Measurements from ENCODE around the gene ARID1A.

DNA sequence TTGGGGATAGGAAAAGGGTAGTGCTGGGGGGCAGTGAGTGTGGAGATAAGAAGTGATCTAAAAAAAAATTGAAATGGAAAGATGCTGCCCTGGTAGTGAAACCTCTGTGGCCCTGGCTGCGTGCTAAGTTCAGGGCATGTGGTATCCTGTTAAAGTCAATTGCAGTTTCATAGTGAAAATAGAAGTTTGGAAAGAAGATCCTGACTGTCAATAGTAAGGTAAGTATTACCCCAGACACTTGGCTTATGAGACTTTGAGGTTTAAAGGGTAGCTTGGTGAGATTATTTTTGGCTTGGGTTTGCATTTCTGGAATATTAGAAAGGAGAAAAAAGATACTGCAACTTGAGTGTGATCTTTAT, 6.8 kb downstream of the ARID1A start:
- no peak for TF ChIP-seq EZH2 (IDR thresholded peaks at IDR 0.05; ENCODE audit: borderline replicate concordance, low read length)
- TF ChIP-seq, protein P1, sequence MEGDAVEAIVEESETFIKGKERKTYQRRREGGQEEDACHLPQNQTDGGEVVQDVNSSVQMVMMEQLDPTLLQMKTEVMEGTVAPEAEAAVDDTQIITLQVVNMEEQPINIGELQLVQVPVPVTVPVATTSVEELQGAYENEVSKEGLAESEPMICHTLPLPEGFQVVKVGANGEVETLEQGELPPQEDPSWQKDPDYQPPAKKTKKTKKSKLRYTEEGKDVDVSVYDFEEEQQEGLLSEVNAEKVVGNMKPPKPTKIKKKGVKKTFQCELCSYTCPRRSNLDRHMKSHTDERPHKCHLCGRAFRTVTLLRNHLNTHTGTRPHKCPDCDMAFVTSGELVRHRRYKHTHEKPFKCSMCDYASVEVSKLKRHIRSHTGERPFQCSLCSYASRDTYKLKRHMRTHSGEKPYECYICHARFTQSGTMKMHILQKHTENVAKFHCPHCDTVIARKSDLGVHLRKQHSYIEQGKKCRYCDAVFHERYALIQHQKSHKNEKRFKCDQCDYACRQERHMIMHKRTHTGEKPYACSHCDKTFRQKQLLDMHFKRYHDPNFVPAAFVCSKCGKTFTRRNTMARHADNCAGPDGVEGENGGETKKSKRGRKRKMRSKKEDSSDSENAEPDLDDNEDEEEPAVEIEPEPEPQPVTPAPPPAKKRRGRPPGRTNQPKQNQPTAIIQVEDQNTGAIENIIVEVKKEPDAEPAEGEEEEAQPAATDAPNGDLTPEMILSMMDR (conservative IDR thresholded peaks at IDR 0.05 in 1 of 2, IDR thresholded peaks at IDR 0.05 in 1 of 2; ENCODE audit: extremely low read depth in 1 of 2, insufficient read depth in 1 of 2, low read depth in 1 of 2, low read length in 2 of 2) = no peak
